ENCODE measurements around the gene PSMD6. TPM values are rescaled to one million over a fixed set of nuclear protein-coding genes. Genes with fewer than 3 reads are reported as not detected.

The PSMD6 gene
- total and polyA plus RNA-seq, 9 of the 15 experiments (the other 6 are each of a cell fraction or from before 2014, with no cell fraction given) = 78.2 to 133 (median 113) TPM

- FAIRE-seq = no peak
- Histone ChIP-seq H4K20me1 (replicated peaks; ENCODE audit: control insufficient read depth, insufficient read depth, low read length) (peaks cover 3% of the 10 kb centered on the region; the same call in 1 of the 2 replicates), H2AFZ (ENCODE audit: low read depth, low read length) (no peak overlapping the region), H3K36me3 (ENCODE audit: control insufficient read depth, insufficient read depth, low read length) (peaks cover 68% of the 10 kb centered on the region), H3K79me2 (ENCODE audit: control insufficient read depth, insufficient read depth, low read length) (peaks cover 57% of the 10 kb centered on the region), H3K9me3 (replicated peaks; ENCODE audit: control insufficient read depth, insufficient read depth, low read depth, low read length) (no peaks in the 10 kb centered on the region), H3K4me3 (no peak overlapping the region), H3K9ac (ENCODE audit: insufficient read depth in 1 of 2, low read depth in 2 of 2, low read length in 2 of 2) (no peak overlapping the region), H3K4me2 (ENCODE audit: insufficient read depth, low read length) (no peak overlapping the region), H3K4me1 (replicated peaks in 1 of 2; ENCODE audit: control insufficient read depth in 2 of 2, insufficient read depth in 2 of 2, low read length in 2 of 2) (peaks cover 0 to 13% of the 10 kb centered on the region in 2 experiments; a peak in 4 of 5 replicates), H3K27me3 (ENCODE audit: control insufficient read depth in 2 of 2, insufficient read depth in 2 of 2, low read length in 2 of 2) (no peaks in the 10 kb centered on the region), H3K27ac (ENCODE audit: extremely low read depth, low read depth, low read length) (no peak overlapping the region), H3K9me1 (ENCODE audit: control insufficient read depth, insufficient read depth, low read length) (no peaks in the 10 kb centered on the region)
- no TSS peak for BruUV-seq (replicated peaks)
- in situ Hi-C loops (cut with MboI) (no loop called here), intact Hi-C loops (cut with micrococcal nuclease) (loop anchor here (5.0 to 10.0 kb wide), 2 partner anchors 158 to 175 kb away; partner anchors contain the start of genes ATXN7 and THOC7)
- POLR2A ChIA-PET = no interaction called here
- DNase-seq (ENCODE audit: extremely low read depth in 1 of 4, low spot score in 3 of 4) = no peak
- TF ChIP-seq ZNF696 (CRISPR knock-in tag; conservative IDR thresholded peaks at IDR 0.05) (no peak), HDAC8 (tag; IDR thresholded peaks at IDR 0.05) (no peak), CSDE1 (IDR thresholded peaks at IDR 0.05) (no peak)
- CTCF ChIA-PET (ENCODE audit: low intra/inter-chr PET ratio) = no interaction called here
- whole genome bisulfite sequencing (ENCODE audit: insufficient coverage, low coverage, missing lambda C conversion rate) = 90% methylated on average over 2 of the region's 2 CpGs
- ATAC-seq = no peak
Observed at GRCh38 chr3:64019879-64020278, 3.4 kb downstream of the PSMD6 start.

- CTCF ChIA-PET (ENCODE audit: low intra/inter-chr PET ratio) = no interaction called here
- intact Hi-C loops (cut with micrococcal nuclease) = loop anchor here (5.0 to 10.0 kb wide), 2 partner anchors 157 to 174 kb away; partner anchors contain the start of genes ATXN7 and THOC7
- peaks cover 7% of the 10 kb centered on the region; the same call in 1 of the 2 replicates for H4K20me1 ChIP-seq (replicated peaks; ENCODE audit: control insufficient read depth, insufficient read depth, low read length)
- H3K4me2 ChIP-seq (ENCODE audit: insufficient read depth, low read length) = no peak overlapping the region
- H3K36me3 ChIP-seq (ENCODE audit: control insufficient read depth, insufficient read depth, low read length) = peaks cover 74% of the 10 kb centered on the region
- in situ Hi-C loops (cut with MboI) = no loop called here
- 92% methylated on average over 3 of the region's 3 CpGs for WGBS (ENCODE audit: insufficient coverage, low coverage, missing lambda C conversion rate)
- H3K27ac ChIP-seq (ENCODE audit: extremely low read depth, low read depth, low read length) = no peak overlapping the region
- no peaks in the 10 kb centered on the region for H3K9me1 ChIP-seq (ENCODE audit: control insufficient read depth, insufficient read depth, low read length)
- H2AFZ ChIP-seq (ENCODE audit: low read depth, low read length) = no peak overlapping the region
- no peaks in the 10 kb centered on the region for H3K27me3 ChIP-seq (ENCODE audit: control insufficient read depth in 2 of 2, insufficient read depth in 2 of 2, low read length in 2 of 2)
- H3K4me3 ChIP-seq = no peak overlapping the region
- H3K9me3 ChIP-seq (replicated peaks; ENCODE audit: control insufficient read depth, insufficient read depth, low read depth, low read length) = no peaks in the 10 kb centered on the region
- FAIRE-seq (no peak), DNase-seq (ENCODE audit: extremely low read depth in 1 of 4, low spot score in 3 of 4) (no peak), ATAC-seq (no peak)
- H3K79me2 ChIP-seq (ENCODE audit: control insufficient read depth, insufficient read depth, low read length) = peaks cover 63% of the 10 kb centered on the region
- H3K4me1 ChIP-seq (replicated peaks in 1 of 2; ENCODE audit: control insufficient read depth in 2 of 2, insufficient read depth in 2 of 2, low read length in 2 of 2) = peaks cover 0 to 17% of the 10 kb centered on the region in 2 experiments; a peak in 4 of 5 replicates
- BruUV-seq (replicated peaks) = no TSS peak
- TF ChIP-seq ZNF398 (CRISPR knock-in tag; IDR thresholded peaks at IDR 0.05) (no peak), RBBP5 (IDR thresholded peaks at IDR 0.05; ENCODE audit: borderline replicate concordance, insufficient read depth, low read length, poor library complexity, severe bottlenecking) (no peak), ZNF431 (CRISPR knock-in tag; IDR thresholded peaks at IDR 0.05) (no peak), CC2D1A (IDR thresholded peaks at IDR 0.05) (no peak), ZNF408 (CRISPR knock-in tag; IDR thresholded peaks at IDR 0.05; ENCODE audit: low read depth) (no peak), ZBTB11 (CRISPR knock-in tag; IDR thresholded peaks at IDR 0.05) (peak in 1 of 3 experiments; percentile 56; a peak in 1 of 6 replicates)
- POLR2A ChIA-PET = interaction anchor here (2.1 kb wide), 1 partner anchor 11 kb away, joined by 10 read pairs; no protein-coding TSS in a partner anchor
- H3K9ac ChIP-seq (ENCODE audit: insufficient read depth in 1 of 2, low read depth in 2 of 2, low read length in 2 of 2) = no peak overlapping the region
Observed at GRCh38 chr3:64019271-64019670, 4.0 kb downstream of the PSMD6 start.

Measured in K562 (cell line).